HG03103 (cell line): ENCODE results near the gene DNAJB13.
"Not testable (repeated sequence)": the region's sequence is repeated elsewhere in the genome, so short reads cannot be mapped to it uniquely, and the experiment has no call there.

Experiments used
- ATAC-seq: cut with Tn5 transposase; IDR thresholded peaks from one replicate; pipeline ENCODE4 v1.9.1; 2021; ENCODE audit warnings: low read depth; ENCODE audit not compliant: unreplicated experiment

DNAJB13 gene

GRCh38 chr11:73950869-73951710, at the start of gene DNAJB13:
DNAJB13 (plus strand) TSS chr11:73951026; CDS start chr11:73951070, 44 bp downstream.
- no peak for ATAC-seq

GRCh38 chr11:73902303-73902702, 48.5 kb upstream of the DNAJB13 start:
- ATAC-seq, result no peak

- ATAC-seq, result no peak
Measured at GRCh38 chr11:73907191-73907590, 43.6 kb upstream of the DNAJB13 start.

GRCh38 chr11:73912026-73912425, 38.8 kb upstream of the DNAJB13 start:
- no peak for ATAC-seq

- no peak for ATAC-seq
Measured at GRCh38 chr11:73913472-73913871, 37.4 kb upstream of the DNAJB13 start.

GRCh38 chr11:73914284-73914683, 36.5 kb upstream of the DNAJB13 start:
- no peak for ATAC-seq

- no peak for ATAC-seq
Measured at GRCh38 chr11:73916435-73916834, 34.4 kb upstream of the DNAJB13 start.

- ATAC-seq, result no peak
Measured at GRCh38 chr11:73921180-73921579, 29.6 kb upstream of the DNAJB13 start.

- ATAC-seq, result no peak
Measured at GRCh38 chr11:73929388-73929787, 21.4 kb upstream of the DNAJB13 start.

- no peak for ATAC-seq
Measured at GRCh38 chr11:73931039-73931645, 19.7 kb upstream of the DNAJB13 start.

GRCh38 chr11:73931951-73932350, 18.9 kb upstream of the DNAJB13 start:
- no peak for ATAC-seq

GRCh38 chr11:73932781-73933180, 18.0 kb upstream of the DNAJB13 start:
- no peak for ATAC-seq

- ATAC-seq, result not testable (repeated sequence)
Measured at GRCh38 chr11:73936047-73936446, 14.8 kb upstream of the DNAJB13 start.

GRCh38 chr11:73939096-73939495, 11.7 kb upstream of the DNAJB13 start:
- ATAC-seq, result no peak

- no peak for ATAC-seq
Measured at GRCh38 chr11:73940801-73941570, 9.8 kb upstream of the DNAJB13 start.

- ATAC-seq, result no peak
Measured at GRCh38 chr11:73942010-73942409, 8.8 kb upstream of the DNAJB13 start.

- ATAC-seq, result no peak
Measured at GRCh38 chr11:73944085-73944484, 6.7 kb upstream of the DNAJB13 start.

- ATAC-seq, result no peak
Measured at GRCh38 chr11:73944901-73945300, 5.9 kb upstream of the DNAJB13 start.

GRCh38 chr11:73945396-73945795, 5.4 kb upstream of the DNAJB13 start:
- ATAC-seq, result no peak

- ATAC-seq, result no peak
Measured at GRCh38 chr11:73946798-73947458, 3.9 kb upstream of the DNAJB13 start.

- ATAC-seq, result no peak
Measured at GRCh38 chr11:73949246-73949645, 1.6 kb upstream of the DNAJB13 start.
